GM12878 (cell line): Measurements from ENCODE around the gene DDR2. TPM values are rescaled to one million over a fixed set of nuclear protein-coding genes. Genes with fewer than 3 reads are reported as not detected.
A peak's percentile ranks its signal among the peaks of the same experiment; 100 is the strongest.

Experiments
- ATAC-seq: fragments of 200-7000 bp; cut with Tn5 transposase; 3 replicates; pipeline ENCODE4 v1.9.1; 2020; ENCODE audit warnings: mild to moderate bottlenecking, moderate library complexity
- BruUV-seq: library from RNA; stranded (reverse); fragments of 400-500 nt; replicated peaks from 2 replicates; lab custom pipeline; 2021; lab: Mats Ljungman, UMichigan
- CTCF ChIA-PET: fragments of 300-600 bp; sonication (Branson Sonifier 250); formaldehyde crosslinking; extraction: SDS; loops from one replicate; lab custom pipeline; 2021; ENCODE audit warnings: inconsistent platforms; lab: Yijun Ruan, JAX
- POLR2A ChIA-PET: fragments of 350-600 bp; formaldehyde crosslinking; extraction: SDS; loops from one replicate; lab custom pipeline; 2021; ENCODE audit warnings: inconsistent platforms; lab: Charles Lee
- RAD21 ChIA-PET: fragments of 300-600 bp; sonication (Branson Sonifier 250); formaldehyde crosslinking; loops from one replicate; lab custom pipeline; 2023; ENCODE audit warnings: antibody characterized with exemption; ENCODE audit not compliant: unreplicated experiment; lab: Charles Lee
- SMC1A ChIA-PET: fragments of 300-600 bp; sonication (Branson Sonifier 250); formaldehyde crosslinking; loops from one replicate; lab custom pipeline; 2023; ENCODE audit not compliant: unreplicated experiment, uncharacterized antibody; lab: Charles Lee
- DNase-seq: peaks from one replicate; pipeline ENCODE4 v3.0.0-alpha.2; 2011; ENCODE audit warnings: low read depth, low spot score
- FAIRE-seq: peaks from 3 replicates; lab custom pipeline; 2011; peaks lifted over from hg19 to GRCh38; lab: Jason Lieb, UNC
- H2AFZ ChIP-seq: 2 replicates; pipeline ENCODE4 v1.6.0; 2011; ENCODE audit warnings: low read depth, low read length, control low read depth; ENCODE audit not compliant: control insufficient read depth
- H3K27ac ChIP-seq: 2 replicates; pipeline ENCODE4 v1.5.1; 2011; ENCODE audit warnings: control low read depth; ENCODE audit not compliant: control insufficient read depth, insufficient read depth
- H3K27me3 ChIP-seq, 2 experiments: replicated peaks in 1 of 2; 2 replicates each; pipeline versions ENCODE4 v1.6.0 to v1.6.1; 2011; ENCODE audit warnings: low read length in 1 of 2; ENCODE audit not compliant: control insufficient read depth in 2 of 2, insufficient read depth in 2 of 2
- H3K36me3 ChIP-seq, 2 experiments: 2 replicates each; pipeline ENCODE4 v1.5.1; 2011; ENCODE audit warnings: low read length in 1 of 2; ENCODE audit not compliant: control insufficient read depth in 2 of 2, insufficient read depth in 2 of 2
- H3K4me1 ChIP-seq: 2 replicates; pipeline ENCODE4 v1.6.1; 2011; ENCODE audit warnings: mild to moderate bottlenecking, low read length, moderate library complexity, mixed read lengths; ENCODE audit not compliant: control insufficient read depth, insufficient read depth
- H3K4me2 ChIP-seq: 2 replicates; pipeline ENCODE4 v1.6.0; 2011; ENCODE audit warnings: control low read depth; ENCODE audit not compliant: control insufficient read depth, insufficient read depth
- H3K4me3 ChIP-seq: fragments of 200-600 bp; sonication (generic); 2 replicates; pipeline ENCODE4 v1.5.1; 2016
- H3K79me2 ChIP-seq: 2 replicates; pipeline ENCODE4 v1.6.0; 2011; ENCODE audit warnings: low read length; ENCODE audit not compliant: control insufficient read depth, insufficient read depth
- H3K9ac ChIP-seq: 2 replicates; pipeline ENCODE4 v1.8.0; 2011; ENCODE audit warnings: low read length, control low read depth, mixed read lengths; ENCODE audit not compliant: control insufficient read depth, insufficient read depth
- H3K9me3 ChIP-seq: replicated peaks from 3 replicates; pipeline ENCODE4 v1.5.1; 2011; ENCODE audit warnings: mild to moderate bottlenecking, low read length; ENCODE audit not compliant: control insufficient read depth, insufficient read depth
- H4K20me1 ChIP-seq: 2 replicates; pipeline ENCODE4 v1.6.0; 2011; ENCODE audit not compliant: control insufficient read depth, insufficient read depth
- BHLHE40 ChIP-seq, 2 experiments: fragments of 450-650 bp in 1 of 2; IDR thresholded peaks; 2 replicates each; pipeline ENCODE4 v1.6.1; 2011 to 2017; ENCODE audit warnings: low read depth in 2 of 2, borderline replicate concordance in 1 of 2, improper control_type of control experiment in 1 of 2, low read length in 1 of 2, mild to moderate bottlenecking in 1 of 2
- CHD1 ChIP-seq: IDR thresholded peaks from 2 replicates; pipeline ENCODE4 v1.6.1; 2012; ENCODE audit warnings: low read depth, low read length, improper control_type of control experiment
- JUND ChIP-seq: IDR thresholded peaks from 2 replicates; pipeline ENCODE4 v1.6.1; 2012; ENCODE audit warnings: low read depth, mild to moderate bottlenecking, low read length, improper control_type of control experiment, moderate library complexity
- RAD21 ChIP-seq: IDR thresholded peaks from 2 replicates; pipeline ENCODE4 v1.6.1; 2011; ENCODE audit warnings: mild to moderate bottlenecking, low read depth, low read length, moderate library complexity; ENCODE audit not compliant: insufficient read depth
- WGBS: methylation state at CpG from one replicate; pipeline ENCODE4 v1.1.6; 2016; ENCODE audit warnings: low lambda C conversion rate; ENCODE audit not compliant: insufficient replicate concordance, insufficient coverage; ENCODE audit errors: missing lambda C conversion rate; 5-methylcytosine and 5-hydroxymethylcytosine counted together
- in situ Hi-C: fragments of 300-500 bp; cut with MboI; formaldehyde crosslinking; loops from 9 replicates; pipeline ENCODE4 v1.14.3; 2018; ENCODE audit warnings: mixed read lengths
- intact Hi-C: fragments of 100-400 bp; cut with micrococcal nuclease; formaldehyde crosslinking; loops from one replicate; pipeline ENCODE4 v1.14.2; 2022; ENCODE audit not compliant: unreplicated experiment
- polyA plus RNA-seq, 11 experiments: library from polyadenylated mRNA; depleted of rRNA in 4 of 11; unstranded in 6 of 11; stranded (reverse) in 5 of 11; fragments of >200 nt; fragmentation: Nextera tagmentation in 4 of 11; fragmentation: Illumina TruSeq in 1 of 11; extraction: Ambion mirVana in 4 of 11; extraction: Trizol in 1 of 11; gene quantifications; 1 replicate in 1 of 11; 2 replicates in 10 of 11; pipeline versions ENCODE4 v1.2.1 to v1.2.3, GENCODE V29; 2011 to 2016; ENCODE audit warnings: inconsistent platforms in 2 of 11, missing spikeins in 2 of 11, low read depth in 1 of 11
- total RNA-seq, 4 experiments: library from RNA; depleted of rRNA in 3 of 4; stranded (reverse); fragments of >200 nt in 3 of 4; fragmentation: Illumina TruSeq in 1 of 4; extraction: Trizol in 1 of 4; gene quantifications; 2 replicates each; pipeline versions ENCODE4 v1.2.1 to v1.2.3, GENCODE V29; 2013 to 2021
- TF ChIP-seq, protein P1 (sequence below), 3 experiments: IDR thresholded peaks in 2 of 3; conservative IDR thresholded peaks in 1 of 3; 2 replicates each; pipeline ENCODE4 v1.5.1; 2011; ENCODE audit warnings: low read depth in 3 of 3, low read length in 3 of 3, mild to moderate bottlenecking in 3 of 3, control low read depth in 2 of 3, moderate library complexity in 2 of 3, inconsistent platforms in 1 of 3, mixed read lengths in 1 of 3; ENCODE audit not compliant: control insufficient read depth in 2 of 3, insufficient read depth in 1 of 3; ENCODE audit errors: extremely low read depth in 1 of 3
- TF ChIP-seq, protein P2 (sequence below): IDR thresholded peaks from 2 replicates; pipeline ENCODE4 v1.6.1; 2012; ENCODE audit warnings: low read length, inconsistent platforms

DDR2 gene
- total and polyA plus RNA-seq, 10 of the 15 experiments (the other 5 are each of a cell fraction or from before 2014, with no cell fraction given): 1.9 to 8.8 (median 5.5) TPM

DNA sequence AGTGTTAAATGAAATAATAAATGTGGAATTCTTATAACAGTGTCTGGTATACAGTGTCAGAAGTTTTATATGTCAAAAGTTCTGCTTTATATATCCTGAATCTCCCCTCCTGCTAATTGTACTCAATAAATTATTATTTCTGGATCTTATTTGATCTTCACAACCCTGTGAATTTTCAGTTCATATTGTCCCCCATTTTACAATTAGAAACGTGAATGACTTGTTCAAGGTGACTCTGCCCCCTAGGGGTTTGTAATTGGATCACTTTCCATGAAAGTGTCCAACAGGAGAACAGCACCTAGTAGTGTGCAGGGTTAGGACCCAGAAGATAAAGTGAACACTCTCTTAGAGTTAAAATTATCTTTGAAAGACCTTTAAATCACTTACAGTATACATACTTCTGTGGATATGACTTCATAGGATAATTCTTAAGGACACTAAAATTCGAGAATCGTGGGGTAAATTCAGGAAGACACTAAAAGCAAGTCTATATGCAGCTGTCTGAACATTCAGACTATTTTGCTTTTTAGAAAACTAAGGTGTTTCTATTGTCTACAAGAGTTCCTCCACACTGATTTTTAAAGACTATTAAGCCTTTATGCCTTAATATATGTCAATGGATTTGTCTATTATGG is 4.5 kb upstream of the DDR2 start:
- TF ChIP-seq BHLHE40 (IDR thresholded peaks at IDR 0.05; ENCODE audit: borderline replicate concordance in 1 of 2, low read depth in 2 of 2, low read length in 1 of 2): 0 out of 4 replicates have a peak, but pooled peaks of 1 of the 2 experiments have one; percentile 9
- TF ChIP-seq RAD21: peak; percentile 49
- TF ChIP-seq, protein P1, sequence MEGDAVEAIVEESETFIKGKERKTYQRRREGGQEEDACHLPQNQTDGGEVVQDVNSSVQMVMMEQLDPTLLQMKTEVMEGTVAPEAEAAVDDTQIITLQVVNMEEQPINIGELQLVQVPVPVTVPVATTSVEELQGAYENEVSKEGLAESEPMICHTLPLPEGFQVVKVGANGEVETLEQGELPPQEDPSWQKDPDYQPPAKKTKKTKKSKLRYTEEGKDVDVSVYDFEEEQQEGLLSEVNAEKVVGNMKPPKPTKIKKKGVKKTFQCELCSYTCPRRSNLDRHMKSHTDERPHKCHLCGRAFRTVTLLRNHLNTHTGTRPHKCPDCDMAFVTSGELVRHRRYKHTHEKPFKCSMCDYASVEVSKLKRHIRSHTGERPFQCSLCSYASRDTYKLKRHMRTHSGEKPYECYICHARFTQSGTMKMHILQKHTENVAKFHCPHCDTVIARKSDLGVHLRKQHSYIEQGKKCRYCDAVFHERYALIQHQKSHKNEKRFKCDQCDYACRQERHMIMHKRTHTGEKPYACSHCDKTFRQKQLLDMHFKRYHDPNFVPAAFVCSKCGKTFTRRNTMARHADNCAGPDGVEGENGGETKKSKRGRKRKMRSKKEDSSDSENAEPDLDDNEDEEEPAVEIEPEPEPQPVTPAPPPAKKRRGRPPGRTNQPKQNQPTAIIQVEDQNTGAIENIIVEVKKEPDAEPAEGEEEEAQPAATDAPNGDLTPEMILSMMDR (IDR thresholded peaks at IDR 0.05 in 2 of 3, conservative IDR thresholded peaks at IDR 0.05 in 1 of 3; ENCODE audit: control insufficient read depth in 2 of 3, extremely low read depth in 1 of 3, insufficient read depth in 1 of 3, low read depth in 3 of 3, low read length in 3 of 3): peak; percentile 31 to 47 (median 47)
- TF ChIP-seq, protein P2, sequence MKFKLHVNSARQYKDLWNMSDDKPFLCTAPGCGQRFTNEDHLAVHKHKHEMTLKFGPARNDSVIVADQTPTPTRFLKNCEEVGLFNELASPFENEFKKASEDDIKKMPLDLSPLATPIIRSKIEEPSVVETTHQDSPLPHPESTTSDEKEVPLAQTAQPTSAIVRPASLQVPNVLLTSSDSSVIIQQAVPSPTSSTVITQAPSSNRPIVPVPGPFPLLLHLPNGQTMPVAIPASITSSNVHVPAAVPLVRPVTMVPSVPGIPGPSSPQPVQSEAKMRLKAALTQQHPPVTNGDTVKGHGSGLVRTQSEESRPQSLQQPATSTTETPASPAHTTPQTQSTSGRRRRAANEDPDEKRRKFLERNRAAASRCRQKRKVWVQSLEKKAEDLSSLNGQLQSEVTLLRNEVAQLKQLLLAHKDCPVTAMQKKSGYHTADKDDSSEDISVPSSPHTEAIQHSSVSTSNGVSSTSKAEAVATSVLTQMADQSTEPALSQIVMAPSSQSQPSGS: no peak
- TF ChIP-seq JUND: no peak
- TF ChIP-seq CHD1: no peak
- Histone ChIP-seq H3K9ac (no peak overlapping the region), H4K20me1 (no peaks in the 10 kb centered on the region), H3K4me2 (no peak overlapping the region), H3K27ac (no peak overlapping the region), H3K27me3 (no peaks in the 10 kb centered on the region), H3K9me3 (no peaks in the 10 kb centered on the region), H3K36me3 (no peaks in the 10 kb centered on the region), H2AFZ (no peak overlapping the region), H3K4me3 (no peak overlapping the region), H3K4me1 (peaks cover 27% of the 10 kb centered on the region), H3K79me2 (peaks cover 2% of the 10 kb centered on the region; the same call in 1 of the 2 replicates)
- BruUV-seq: no TSS peak
- DNase-seq: no peak
- 49% methylated on average over 3 of the region's 3 CpGs for WGBS
- ATAC-seq: peak; percentile 53
- SMC1A ChIA-PET: interaction anchor here (1.0 to 2.9 kb wide), 3 partner anchors 10 to 58 kb away, joined by 3 to 31 read pairs (median 4); no protein-coding TSS in a partner anchor
- RAD21 ChIA-PET: interaction anchor here (1.5 kb wide), 1 partner anchor 270 kb away, joined by 3 read pairs; no protein-coding TSS in a partner anchor
- POLR2A ChIA-PET: no interaction called here
- no peak for FAIRE-seq
- CTCF ChIA-PET: interaction anchor here (0.8 to 9.3 kb wide), 8 partner anchors 10 to 270 kb away, joined by 3 to 79 read pairs (median 4); no protein-coding TSS in a partner anchor
- intact Hi-C loops: loop anchor here (5.0 kb wide), 1 partner anchor 165 kb away; the partner anchor contains the start of gene HSD17B7
- in situ Hi-C loops: no loop called here
